ENCODE data around the gene CCDC138. TPM values are rescaled to one million over a fixed set of nuclear protein-coding genes. Genes with fewer than 3 reads are reported as not detected.

Gene CCDC138
- total RNA-seq, 1 donor from 2014 or later, result 4.5 TPM

GRCh38 chr2:108847000-108847399 is 60.4 kb downstream of the CCDC138 start:
- Histone ChIP-seq H3K4me3 (no peak overlapping the region), H3K27ac (no peak overlapping the region), H3K27me3 (ENCODE audit: low read depth) (no peaks in the 10 kb centered on the region), H3K36me3 (no peaks in the 10 kb centered on the region), H3K4me1 (no peaks in the 10 kb centered on the region), H3K9me3 (no peaks in the 10 kb centered on the region)
- ATAC-seq (no peak), DNase-seq (no peak)
- intact Hi-C loops (cut with DNase I), result no loop called here
- TF ChIP-seq, protein P1, sequence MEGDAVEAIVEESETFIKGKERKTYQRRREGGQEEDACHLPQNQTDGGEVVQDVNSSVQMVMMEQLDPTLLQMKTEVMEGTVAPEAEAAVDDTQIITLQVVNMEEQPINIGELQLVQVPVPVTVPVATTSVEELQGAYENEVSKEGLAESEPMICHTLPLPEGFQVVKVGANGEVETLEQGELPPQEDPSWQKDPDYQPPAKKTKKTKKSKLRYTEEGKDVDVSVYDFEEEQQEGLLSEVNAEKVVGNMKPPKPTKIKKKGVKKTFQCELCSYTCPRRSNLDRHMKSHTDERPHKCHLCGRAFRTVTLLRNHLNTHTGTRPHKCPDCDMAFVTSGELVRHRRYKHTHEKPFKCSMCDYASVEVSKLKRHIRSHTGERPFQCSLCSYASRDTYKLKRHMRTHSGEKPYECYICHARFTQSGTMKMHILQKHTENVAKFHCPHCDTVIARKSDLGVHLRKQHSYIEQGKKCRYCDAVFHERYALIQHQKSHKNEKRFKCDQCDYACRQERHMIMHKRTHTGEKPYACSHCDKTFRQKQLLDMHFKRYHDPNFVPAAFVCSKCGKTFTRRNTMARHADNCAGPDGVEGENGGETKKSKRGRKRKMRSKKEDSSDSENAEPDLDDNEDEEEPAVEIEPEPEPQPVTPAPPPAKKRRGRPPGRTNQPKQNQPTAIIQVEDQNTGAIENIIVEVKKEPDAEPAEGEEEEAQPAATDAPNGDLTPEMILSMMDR (IDR thresholded peaks at IDR 0.05), result no peak

GRCh38 chr2:108852375-108852774 is 65.8 kb downstream of the CCDC138 start:
- intact Hi-C loops (cut with DNase I), result no loop called here
- Histone ChIP-seq H3K9me3 (no peaks in the 10 kb centered on the region), H3K27me3 (ENCODE audit: low read depth) (no peaks in the 10 kb centered on the region), H3K36me3 (no peaks in the 10 kb centered on the region), H3K4me3 (no peak overlapping the region), H3K27ac (no peak overlapping the region), H3K4me1 (no peaks in the 10 kb centered on the region)
- TF ChIP-seq, protein P1 (IDR thresholded peaks at IDR 0.05), result no peak
- ATAC-seq, result no peak
- DNase-seq, result no peak

GRCh38 chr2:108853421-108853820 is 66.8 kb downstream of the CCDC138 start:
- Histone ChIP-seq H3K9me3 (no peaks in the 10 kb centered on the region), H3K27me3 (ENCODE audit: low read depth) (no peaks in the 10 kb centered on the region), H3K4me3 (no peak overlapping the region), H3K36me3 (no peaks in the 10 kb centered on the region), H3K4me1 (no peaks in the 10 kb centered on the region), H3K27ac (no peak overlapping the region)
- DNase-seq (no peak), ATAC-seq (no peak)
- TF ChIP-seq, protein P1 (IDR thresholded peaks at IDR 0.05), result no peak
- intact Hi-C loops (cut with DNase I), result no loop called here

DNA sequence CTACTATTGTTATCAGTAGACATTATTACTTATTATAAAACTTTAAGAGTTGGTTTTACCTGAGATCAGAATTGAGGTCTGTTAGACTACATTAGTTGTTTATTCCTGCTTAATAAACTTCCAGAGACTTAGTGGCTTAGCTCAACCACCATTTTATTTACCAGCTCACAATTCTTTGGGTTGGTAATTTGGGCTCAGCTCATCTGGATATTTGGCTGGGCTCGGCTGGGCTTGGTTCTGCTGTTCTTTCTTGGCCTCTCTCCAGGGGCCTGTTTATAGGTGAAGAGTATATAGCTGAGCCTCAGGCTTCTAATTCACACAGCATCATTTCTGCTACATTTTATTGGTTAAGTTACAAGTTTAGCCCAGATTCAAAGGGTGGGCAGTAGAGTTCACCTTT is 67.9 kb downstream of the CCDC138 start:
- no peak overlapping the region for H3K4me3 ChIP-seq
- no peak for ATAC-seq
- intact Hi-C loops (cut with DNase I), result no loop called here

GRCh38 chr2:108855194-108855593 is 68.6 kb downstream of the CCDC138 start:
- no peaks in the 10 kb centered on the region for H3K9me3 ChIP-seq
- intact Hi-C loops (cut with DNase I), result no loop called here

More for the DNA sequence above, 67.9 kb downstream of the CCDC138 start:
- Histone ChIP-seq H3K36me3 (no peaks in the 10 kb centered on the region), H3K9me3 (no peaks in the 10 kb centered on the region), H3K4me1 (no peaks in the 10 kb centered on the region), H3K27ac (no peak overlapping the region), H3K27me3 (ENCODE audit: low read depth) (no peaks in the 10 kb centered on the region)
- no peak for DNase-seq
- TF ChIP-seq, protein P1 (IDR thresholded peaks at IDR 0.05), result no peak

More at GRCh38 chr2:108855194-108855593, 68.6 kb downstream of the CCDC138 start:
- no peak for DNase-seq
- Histone ChIP-seq H3K27me3 (ENCODE audit: low read depth) (no peaks in the 10 kb centered on the region), H3K36me3 (no peaks in the 10 kb centered on the region), H3K4me3 (no peak overlapping the region), H3K27ac (no peak overlapping the region), H3K4me1 (no peaks in the 10 kb centered on the region)
- ATAC-seq, result peak in 1 of 2 donors; percentile 54
- TF ChIP-seq, protein P1 (IDR thresholded peaks at IDR 0.05), result no peak
